HG02798 (cell line): Measurements from ENCODE around the gene SSH2.

Experiments
- ATAC-seq: cut with Tn5 transposase; IDR thresholded peaks from one replicate; pipeline ENCODE4 v1.9.1; 2021; ENCODE audit warnings: mild to moderate bottlenecking; ENCODE audit not compliant: unreplicated experiment, poor library complexity

The SSH2 gene

DNA sequence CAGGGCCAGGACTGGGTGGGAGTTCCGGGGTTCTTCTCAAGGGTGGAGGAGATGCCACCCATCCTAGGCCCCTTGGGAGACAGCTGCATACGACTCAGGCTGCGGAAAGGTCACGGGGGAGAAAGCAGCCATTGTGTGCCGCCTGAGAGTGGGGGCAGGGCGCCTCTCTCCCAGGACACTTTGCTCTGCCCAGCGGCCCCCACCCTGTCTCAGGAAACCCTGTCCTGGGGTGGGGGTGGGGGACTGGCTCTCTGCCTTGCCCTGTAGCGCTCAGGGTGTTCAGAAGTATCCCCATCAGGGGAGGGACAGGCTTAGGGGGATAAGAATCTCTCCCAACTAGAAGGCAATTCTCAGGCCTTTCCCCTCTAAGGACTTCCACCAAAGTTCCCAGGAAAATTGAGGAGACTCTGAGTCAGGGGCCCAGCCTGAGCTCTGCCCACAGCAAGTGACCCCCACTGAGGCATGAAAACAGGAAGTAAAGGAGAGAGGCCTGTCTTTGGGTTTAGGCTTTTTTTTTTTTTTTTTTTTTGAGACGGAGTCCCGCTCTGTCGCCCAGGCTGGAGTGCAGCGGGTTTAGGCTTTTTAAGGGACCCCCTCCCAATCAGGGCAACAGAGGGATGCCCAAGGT, 345.5 kb downstream of the SSH2 start:
- ATAC-seq, result no peak

DNA sequence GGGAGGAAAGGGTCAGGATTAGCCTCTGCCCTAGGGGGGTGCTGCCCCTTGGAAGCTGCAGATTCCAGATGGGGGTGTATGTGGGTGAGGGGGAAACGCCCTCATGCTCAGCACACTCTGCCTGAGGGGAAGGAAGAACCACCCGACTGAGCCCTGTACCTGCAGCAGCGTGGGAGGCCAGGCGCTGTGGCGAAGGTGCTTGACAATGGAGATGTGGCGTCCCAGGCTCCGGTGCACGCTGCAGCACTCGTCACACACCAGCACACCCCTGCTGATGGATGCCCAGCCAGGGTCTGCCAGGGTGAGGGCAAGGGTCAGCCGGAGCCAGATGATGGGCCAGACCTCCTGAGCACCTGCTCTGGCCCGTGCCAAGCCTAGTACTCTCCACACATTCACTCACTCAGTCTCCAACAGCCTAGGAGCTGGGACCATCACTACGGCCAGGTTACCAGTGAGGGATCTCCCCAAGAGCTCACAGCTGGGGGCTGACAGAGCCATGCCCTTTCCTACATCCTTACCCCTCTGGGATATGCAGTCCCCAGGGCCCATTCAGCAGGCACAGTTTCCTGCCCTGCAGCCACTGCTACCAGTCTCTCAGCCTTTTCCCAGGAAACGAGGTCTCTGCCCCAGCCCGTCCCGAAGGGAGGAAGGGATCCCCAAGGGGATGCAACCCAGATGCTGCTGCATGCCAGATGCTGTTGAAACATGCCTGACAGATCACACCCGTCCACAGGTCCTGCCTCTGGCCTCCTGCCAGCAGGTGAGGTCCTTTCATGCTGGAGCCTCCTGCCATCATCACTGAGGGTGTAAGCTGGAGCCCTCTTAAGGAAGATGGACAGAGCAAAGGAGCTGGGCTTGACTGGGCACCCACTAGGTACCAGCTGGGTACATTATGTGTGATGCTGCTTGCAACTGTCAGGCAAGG, 346.4 kb downstream of the SSH2 start:
- no peak for ATAC-seq

DNA sequence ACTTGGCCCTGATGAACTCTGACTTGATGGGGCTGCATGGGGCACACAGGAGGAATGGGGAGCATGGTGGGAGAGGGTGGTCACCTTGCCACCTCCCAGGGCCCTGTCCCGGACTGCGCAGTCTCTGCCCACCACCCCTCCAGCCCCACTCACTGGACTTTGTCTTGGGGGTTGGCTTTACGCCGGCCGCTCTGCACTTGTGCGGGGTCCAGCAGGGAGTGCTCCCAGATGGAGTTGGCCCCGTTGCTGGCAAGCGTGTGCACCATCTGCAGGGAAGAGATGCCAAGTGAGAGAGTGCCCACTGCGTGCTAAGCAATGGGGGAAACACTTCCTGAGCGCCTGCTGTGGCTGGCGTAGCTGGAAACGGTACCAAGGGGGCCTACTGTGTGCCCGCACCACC, 347.3 kb downstream of the SSH2 start:
- no peak for ATAC-seq

GRCh38 chr17:29582254-29582765, 347.7 kb downstream of the SSH2 start:
- ATAC-seq, result no peak

GRCh38 chr17:29581583-29582253, 348.3 kb downstream of the SSH2 start:
- ATAC-seq, result no peak

GRCh38 chr17:29579866-29580771, 349.9 kb downstream of the SSH2 start:
- ATAC-seq, result peak; percentile 83

- no peak for ATAC-seq
Observed at GRCh38 chr17:29578626-29579485, 351.2 kb downstream of the SSH2 start.

- no peak for ATAC-seq
Observed at GRCh38 chr17:29577385-29578211, 352.4 kb downstream of the SSH2 start.

DNA sequence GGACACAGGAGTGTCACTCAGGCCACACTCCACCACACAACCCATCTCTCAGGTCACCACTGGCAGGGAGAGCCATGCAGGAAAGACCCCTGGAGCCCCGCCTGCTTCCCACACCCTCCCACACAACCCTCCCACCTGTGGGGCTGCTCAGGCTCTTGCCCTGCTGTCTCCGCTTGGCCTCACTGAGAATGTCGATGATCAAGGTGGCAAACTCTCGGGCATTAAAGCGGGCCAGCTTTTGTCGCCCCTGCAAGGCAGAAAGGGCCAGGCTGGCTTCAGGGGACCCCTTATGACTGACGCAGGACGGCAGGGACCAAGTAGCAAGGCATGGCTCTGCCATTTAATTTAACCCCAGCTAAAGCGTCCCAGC, 353.0 kb downstream of the SSH2 start:
- no peak for ATAC-seq

DNA sequence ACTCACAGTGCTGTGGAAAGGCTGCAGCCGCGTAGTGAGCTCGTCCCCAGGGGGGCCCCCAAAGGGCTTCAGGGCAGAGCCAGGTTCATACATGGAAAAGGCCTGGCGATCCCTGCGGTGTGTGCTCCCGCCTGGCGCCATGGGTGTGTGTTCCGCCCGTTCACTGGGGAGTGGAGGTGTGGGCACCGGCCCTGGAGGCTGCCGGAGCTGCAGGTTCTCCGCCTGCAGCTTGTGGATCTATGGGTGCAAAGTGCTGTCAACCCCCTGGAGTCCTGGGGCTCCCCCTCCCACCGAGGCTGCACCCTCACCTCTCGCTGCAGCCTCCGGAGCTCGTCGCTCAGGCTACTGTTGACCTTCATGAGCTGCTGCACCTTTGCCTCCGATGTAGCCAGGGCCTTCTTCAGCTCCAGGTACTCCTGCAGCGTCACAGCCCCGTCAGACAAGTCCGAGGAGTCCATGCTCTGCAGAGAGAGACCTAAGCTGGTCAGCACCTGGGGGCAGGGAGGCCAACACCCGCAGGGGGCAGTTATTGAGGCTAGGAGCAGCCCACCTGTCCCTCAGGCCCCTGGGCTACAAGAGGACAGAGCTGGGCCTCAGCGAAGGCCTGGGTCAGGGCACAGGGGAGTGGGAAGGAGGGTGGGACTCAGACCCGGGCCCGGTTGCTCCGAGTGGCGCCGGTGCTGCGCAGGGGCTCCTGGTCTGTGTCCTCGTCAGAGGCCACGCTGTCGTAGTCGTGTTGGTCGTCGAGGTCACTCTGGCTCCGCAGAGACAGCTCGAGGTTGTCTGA, 353.6 kb downstream of the SSH2 start:
- no peak for ATAC-seq
